C4-2B (cell line): ENCODE data around the gene CHD8.

Experiments
- CTCF ChIP-seq: fragments of 450-650 bp; conservative IDR thresholded peaks from 2 replicates; pipeline ENCODE4 v1.5.1; 2017; ENCODE audit warnings: mild to moderate bottlenecking
- ZFX ChIP-seq: fragments of 450-650 bp; IDR thresholded peaks from 2 replicates; pipeline ENCODE4 v1.6.1; 2017

- TF ChIP-seq CTCF (no peak), ZFX (no peak)
Measured at GRCh38 chr14:21467616-21468015, 11.7 kb upstream of the CHD8 start.
